GM12872 (cell line): ENCODE measurements around the gene FMNL2.

Experiments
- CTCF ChIP-seq: IDR thresholded peaks from 3 replicates; pipeline ENCODE4 v1.5.1; 2011; ENCODE audit warnings: low read depth, mild to moderate bottlenecking, low read length, moderate library complexity; ENCODE audit not compliant: insufficient read depth

The FMNL2 gene

GRCh38 chr2:152620208-152620607, 285.2 kb downstream of the FMNL2 start:
- TF ChIP-seq CTCF: no peak

- TF ChIP-seq CTCF: no peak
Observed at GRCh38 chr2:152620985-152621384, 286.0 kb downstream of the FMNL2 start.

- no peak for TF ChIP-seq CTCF
Observed at GRCh38 chr2:152622219-152622618, 287.2 kb downstream of the FMNL2 start.

- TF ChIP-seq CTCF: no peak
Observed at GRCh38 chr2:152623076-152623740, 288.2 kb downstream of the FMNL2 start.

GRCh38 chr2:152623775-152624174, 288.8 kb downstream of the FMNL2 start:
- TF ChIP-seq CTCF: no peak

- TF ChIP-seq CTCF: no peak
Observed at GRCh38 chr2:152624805-152625204, 289.8 kb downstream of the FMNL2 start.

- TF ChIP-seq CTCF: no peak
Observed at GRCh38 chr2:152626911-152627339, 292.0 kb downstream of the FMNL2 start.
